Measurements from ENCODE around the gene ZAP70. TPM values are rescaled to one million over a fixed set of nuclear protein-coding genes. Genes with fewer than 3 reads are reported as not detected.
A peak's percentile ranks its signal among the peaks of the same experiment; 100 is the strongest.

The ZAP70 gene
- total and polyA plus RNA-seq, 2 donors from 2014 or later: 0.37 to 15.0 TPM

DNA sequence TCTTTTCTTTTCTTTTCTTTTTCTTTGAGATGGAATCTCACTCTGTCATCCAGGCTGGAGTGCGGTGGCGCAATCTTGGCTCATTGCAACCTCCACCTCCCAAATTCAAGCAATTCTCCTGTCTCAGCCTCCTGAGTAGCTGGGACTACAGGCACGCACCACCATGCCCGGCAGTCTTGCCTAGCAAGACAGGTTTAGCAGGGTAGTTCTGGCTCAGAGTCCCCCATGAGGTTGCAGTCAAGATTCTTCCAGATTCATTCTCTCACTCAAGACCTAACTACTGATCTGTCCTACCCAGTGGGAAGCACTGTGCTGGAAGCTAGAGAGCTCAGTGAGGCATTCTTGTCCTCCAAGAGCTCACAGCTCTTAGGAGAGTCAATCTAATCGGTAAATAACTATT lies 17.6 kb upstream of the ZAP70 start:
- no peak for DNase-seq
- TF ChIP-seq, protein P1, sequence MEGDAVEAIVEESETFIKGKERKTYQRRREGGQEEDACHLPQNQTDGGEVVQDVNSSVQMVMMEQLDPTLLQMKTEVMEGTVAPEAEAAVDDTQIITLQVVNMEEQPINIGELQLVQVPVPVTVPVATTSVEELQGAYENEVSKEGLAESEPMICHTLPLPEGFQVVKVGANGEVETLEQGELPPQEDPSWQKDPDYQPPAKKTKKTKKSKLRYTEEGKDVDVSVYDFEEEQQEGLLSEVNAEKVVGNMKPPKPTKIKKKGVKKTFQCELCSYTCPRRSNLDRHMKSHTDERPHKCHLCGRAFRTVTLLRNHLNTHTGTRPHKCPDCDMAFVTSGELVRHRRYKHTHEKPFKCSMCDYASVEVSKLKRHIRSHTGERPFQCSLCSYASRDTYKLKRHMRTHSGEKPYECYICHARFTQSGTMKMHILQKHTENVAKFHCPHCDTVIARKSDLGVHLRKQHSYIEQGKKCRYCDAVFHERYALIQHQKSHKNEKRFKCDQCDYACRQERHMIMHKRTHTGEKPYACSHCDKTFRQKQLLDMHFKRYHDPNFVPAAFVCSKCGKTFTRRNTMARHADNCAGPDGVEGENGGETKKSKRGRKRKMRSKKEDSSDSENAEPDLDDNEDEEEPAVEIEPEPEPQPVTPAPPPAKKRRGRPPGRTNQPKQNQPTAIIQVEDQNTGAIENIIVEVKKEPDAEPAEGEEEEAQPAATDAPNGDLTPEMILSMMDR (IDR thresholded peaks at IDR 0.05; ENCODE audit: borderline replicate concordance, extremely low read depth, insufficient read depth): no peak

GRCh38 chr2:97697252-97698235 lies 15.8 kb upstream of the ZAP70 start:
- TF ChIP-seq, protein P1 (IDR thresholded peaks at IDR 0.05; ENCODE audit: borderline replicate concordance, extremely low read depth, insufficient read depth): peak; percentile 91
- Histone ChIP-seq H3K4me1 (ENCODE audit: control insufficient read depth in 2 of 3, insufficient read depth in 2 of 3, low read depth in 1 of 3, low read length in 3 of 3) (no peaks in the 10 kb centered on the region), H3K9ac (ENCODE audit: low read length in 3 of 3) (peak overlapping the region in 1 of 3 donors; percentile 42), H3K9me3 (ENCODE audit: control insufficient read depth in 2 of 3, insufficient read depth in 1 of 3, low read length in 3 of 3) (no peaks in the 10 kb centered on the region), H3K27ac (ENCODE audit: low read depth in 2 of 2, low read length in 2 of 2) (no peak overlapping the region), H3K27me3 (ENCODE audit: control insufficient read depth, insufficient read depth, low read length) (no peaks in the 10 kb centered on the region), H3K4me3 (ENCODE audit: low read length in 3 of 3) (peak overlapping the region in 2 of 3 donors; percentile 0 to 32), H3K36me3 (ENCODE audit: control insufficient read depth in 2 of 3, insufficient read depth in 3 of 3, low read length in 3 of 3) (no peaks in the 10 kb centered on the region)
- intact Hi-C loops (cut with DNase I): no loop called here
- FAIRE-seq: peak; percentile 95
- DNase-seq: peak; percentile 89 to 93 (median 92)

More for the DNA sequence above, 17.6 kb upstream of the ZAP70 start:
- Histone ChIP-seq H3K4me1 (ENCODE audit: control insufficient read depth in 2 of 3, insufficient read depth in 2 of 3, low read depth in 1 of 3, low read length in 3 of 3) (no peaks in the 10 kb centered on the region), H3K27me3 (ENCODE audit: control insufficient read depth, insufficient read depth, low read length) (no peaks in the 10 kb centered on the region), H3K4me3 (ENCODE audit: low read length in 3 of 3) (no peak overlapping the region), H3K9me3 (ENCODE audit: control insufficient read depth in 2 of 3, insufficient read depth in 1 of 3, low read length in 3 of 3) (no peaks in the 10 kb centered on the region), H3K9ac (ENCODE audit: low read length in 3 of 3) (no peak overlapping the region), H3K36me3 (ENCODE audit: control insufficient read depth in 2 of 3, insufficient read depth in 3 of 3, low read length in 3 of 3) (no peaks in the 10 kb centered on the region), H3K27ac (ENCODE audit: low read depth in 2 of 2, low read length in 2 of 2) (no peak overlapping the region)
- FAIRE-seq: no peak
- intact Hi-C loops (cut with DNase I): no loop called here

GRCh38 chr2:97698530-97698929 lies 14.8 kb upstream of the ZAP70 start:
- Histone ChIP-seq H3K4me3 (ENCODE audit: low read length in 3 of 3) (no peak overlapping the region), H3K9ac (ENCODE audit: low read length in 3 of 3) (no peak overlapping the region), H3K27me3 (ENCODE audit: control insufficient read depth, insufficient read depth, low read length) (no peaks in the 10 kb centered on the region), H3K9me3 (ENCODE audit: control insufficient read depth in 2 of 3, insufficient read depth in 1 of 3, low read length in 3 of 3) (no peaks in the 10 kb centered on the region), H3K4me1 (ENCODE audit: control insufficient read depth in 2 of 3, insufficient read depth in 2 of 3, low read depth in 1 of 3, low read length in 3 of 3) (no peaks in the 10 kb centered on the region), H3K36me3 (ENCODE audit: control insufficient read depth in 2 of 3, insufficient read depth in 3 of 3, low read length in 3 of 3) (no peaks in the 10 kb centered on the region), H3K27ac (ENCODE audit: low read depth in 2 of 2, low read length in 2 of 2) (no peak overlapping the region)
- DNase-seq: no peak
- FAIRE-seq: no peak
- TF ChIP-seq, protein P1 (IDR thresholded peaks at IDR 0.05; ENCODE audit: borderline replicate concordance, extremely low read depth, insufficient read depth): no peak
- intact Hi-C loops (cut with DNase I): no loop called here
